ENCODE data around the gene SLC25A10. TPM values are rescaled to one million over a fixed set of nuclear protein-coding genes. Genes with fewer than 3 reads are reported as not detected.

The SLC25A10 gene
- polyA plus RNA-seq, 1 donor from 2014 or later: 8.7 TPM

- Histone ChIP-seq H3K79me2 (replicated peaks; ENCODE audit: insufficient read depth, low read length) (peaks cover 25% of the 10 kb centered on the region), H3K27ac (ENCODE audit: low read length) (no peak overlapping the region), H2AFZ (ENCODE audit: low read depth, low read length) (no peak overlapping the region), H3K9me3 (ENCODE audit: low read length) (no peaks in the 10 kb centered on the region), H3K36me3 (ENCODE audit: insufficient read depth, low read length) (no peaks in the 10 kb centered on the region), H3K4me2 (ENCODE audit: low read length) (no peak overlapping the region), H3K9ac (ENCODE audit: low read length) (no peak overlapping the region), H4K20me1 (ENCODE audit: insufficient read depth) (no peaks in the 10 kb centered on the region), H3K27me3 (ENCODE audit: insufficient read depth, low read depth, low read length) (peaks cover 7% of the 10 kb centered on the region), H3K4me3 (ENCODE audit: low read length) (no peak overlapping the region), H3F3A (ENCODE audit: insufficient read depth, low read length, poor library complexity, severe bottlenecking) (no peaks in the 10 kb centered on the region), H3K9me2 (ENCODE audit: insufficient read depth, low read length) (no peaks in the 10 kb centered on the region)
- TF ChIP-seq MXI1 (conservative IDR thresholded peaks at IDR 0.05; ENCODE audit: poor library complexity, severe bottlenecking) (no peak), REST (IDR thresholded peaks at IDR 0.05; ENCODE audit: borderline replicate concordance) (no peak), CTCF (IDR thresholded peaks at IDR 0.05; ENCODE audit: poor library complexity, severe bottlenecking) (no peak), TAF1 (IDR thresholded peaks at IDR 0.05; ENCODE audit: low read depth) (no peak), RAD21 (conservative IDR thresholded peaks at IDR 0.05) (no peak), SMC3 (conservative IDR thresholded peaks at IDR 0.05; ENCODE audit: poor library complexity) (no peak), POLR2AphosphoS5 (IDR thresholded peaks at IDR 0.05) (no peak), EZH2 (IDR thresholded peaks at IDR 0.05; ENCODE audit: borderline replicate concordance, insufficient read depth, low read length, poor library complexity, severe bottlenecking) (no peak)
Measured at GRCh38 chr17:81706232-81706611, 5.9 kb upstream of the SLC25A10 start.

- no peaks in the 10 kb centered on the region for H4K20me1 ChIP-seq (ENCODE audit: insufficient read depth)
- no peak overlapping the region for H3K4me3 ChIP-seq (ENCODE audit: low read length)
- H3K27ac ChIP-seq (ENCODE audit: low read length): no peak overlapping the region
- no peaks in the 10 kb centered on the region for H3K36me3 ChIP-seq (ENCODE audit: insufficient read depth, low read length)
- H3K27me3 ChIP-seq (ENCODE audit: insufficient read depth, low read depth, low read length): peaks cover 8% of the 10 kb centered on the region
- no peaks in the 10 kb centered on the region for H3K9me2 ChIP-seq (ENCODE audit: insufficient read depth, low read length)
- TF ChIP-seq TAF1 (IDR thresholded peaks at IDR 0.05; ENCODE audit: low read depth) (no peak), EZH2 (IDR thresholded peaks at IDR 0.05; ENCODE audit: borderline replicate concordance, insufficient read depth, low read length, poor library complexity, severe bottlenecking) (no peak), RAD21 (conservative IDR thresholded peaks at IDR 0.05) (no peak)
- no peaks in the 10 kb centered on the region for H3K9me3 ChIP-seq (ENCODE audit: low read length)
- H3K9ac ChIP-seq (ENCODE audit: low read length): no peak overlapping the region
- no peak overlapping the region for H3K4me2 ChIP-seq (ENCODE audit: low read length)
- no peaks in the 10 kb centered on the region for H3F3A ChIP-seq (ENCODE audit: insufficient read depth, low read length, poor library complexity, severe bottlenecking)
- no peak overlapping the region for H2AFZ ChIP-seq (ENCODE audit: low read depth, low read length)
- peaks cover 22% of the 10 kb centered on the region for H3K79me2 ChIP-seq (replicated peaks; ENCODE audit: insufficient read depth, low read length)
Measured at GRCh38 chr17:81706757-81707624, 5.1 kb upstream of the SLC25A10 start.

Data from neural cell (in vitro differentiated cells).